ENCODE measurements around the gene SLC1A1. TPM values are rescaled to one million over a fixed set of nuclear protein-coding genes. Genes with fewer than 3 reads are reported as not detected.
A peak's percentile ranks its signal among the peaks of the same experiment; 100 is the strongest.

The SLC1A1 gene
- total RNA-seq, 1 experiment from 2014 or later: 8.5 TPM

- TF ChIP-seq ZNF138 (CRISPR knock-in tag; conservative IDR thresholded peaks at IDR 0.05) (no peak), IRF1 (CRISPR knock-in tag; IDR thresholded peaks at IDR 0.05) (no peak), JUN (CRISPR knock-in tag; IDR thresholded peaks at IDR 0.05) (no peak), TEAD1 (CRISPR knock-in tag; IDR thresholded peaks at IDR 0.05) (no peak), MLX (CRISPR knock-in tag; IDR thresholded peaks at IDR 0.05) (no peak), ATF2 (CRISPR knock-in tag; IDR thresholded peaks at IDR 0.05; ENCODE audit: borderline replicate concordance, low read depth) (no peak), ERG (CRISPR knock-in tag; IDR thresholded peaks at IDR 0.05) (no peak), ZMAT4 (CRISPR knock-in tag; IDR thresholded peaks at IDR 0.05) (no peak), SMAD4 (CRISPR knock-in tag; IDR thresholded peaks at IDR 0.05) (no peak), NFE2L1 (CRISPR knock-in tag; IDR thresholded peaks at IDR 0.05) (no peak), ZNF423 (CRISPR knock-in tag; IDR thresholded peaks at IDR 0.05) (no peak), HMGA2 (CRISPR knock-in tag; IDR thresholded peaks at IDR 0.05) (no peak), ELF4 (CRISPR knock-in tag; IDR thresholded peaks at IDR 0.05; ENCODE audit: low read depth) (no peak), E2F5 (CRISPR knock-in tag; IDR thresholded peaks at IDR 0.05) (no peak), E2F1 (CRISPR knock-in tag; IDR thresholded peaks at IDR 0.05) (no peak), USF2 (CRISPR knock-in tag; IDR thresholded peaks at IDR 0.05) (no peak)
- POLR2A ChIA-PET: no interaction called here
- CTCF ChIA-PET: interaction anchor here (1.1 to 3.1 kb wide), 10 partner anchors 12 to 181 kb away, joined by 3 to 28 read pairs (median 6); partner anchors contain the start of gene PLPP6
- Mint-ChIP-seq H3K27ac (no peak overlapping the region), H3K27me3 (ENCODE audit: low read depth) (no peaks in the 10 kb centered on the region), H3K4me3 (no peak overlapping the region), H3K4me1 (peaks cover 9% of the 10 kb centered on the region), H3K36me3 (0 out of 2 replicates have a peak, but pooled peaks cover 3% of the 10 kb centered on the region), H3K9me3 (no peaks in the 10 kb centered on the region)
- DNase-seq (ENCODE audit: low spot score): no peak
- ATAC-seq: no peak
These were observed 113.6 kb downstream of the SLC1A1 start for GRCh38 chr9:4603830-4604229.

GRCh38 chr9:4604678-4605095, 114.4 kb downstream of the SLC1A1 start:
- Mint-ChIP-seq H3K4me3 (no peak overlapping the region), H3K36me3 (0 out of 2 replicates have a peak, but pooled peaks cover 3% of the 10 kb centered on the region), H3K4me1 (peaks cover 9% of the 10 kb centered on the region), H3K9me3 (no peaks in the 10 kb centered on the region), H3K27me3 (ENCODE audit: low read depth) (no peaks in the 10 kb centered on the region), H3K27ac (peak overlapping the region; percentile 65; the same call in 1 of the 2 replicates)
- DNase-seq (ENCODE audit: low spot score) (peak; percentile 71), ATAC-seq (peak; percentile 92)
- ChIA-PET CTCF (interaction anchor here (0.6 to 3.1 kb wide), 28 partner anchors 9 to 381 kb away, joined by 3 to 28 read pairs (median 4); partner anchors contain the start of genes PLPP6 and SPATA6L), POLR2A (no interaction called here)
- TF ChIP-seq CREB1 (CRISPR knock-in tag; IDR thresholded peaks at IDR 0.05) (no peak), CTCF (IDR thresholded peaks at IDR 0.05) (peak; percentile 70)
